MCF 10A (cell line): ENCODE measurements around the gene TLN1. TPM values are rescaled to one million over a fixed set of nuclear protein-coding genes. Genes with fewer than 3 reads are reported as not detected.

Experiments
- BruUV-seq: library from RNA; stranded (reverse); fragments of 400-500 nt; replicated peaks from 2 replicates; lab custom pipeline; 2021; lab: Mats Ljungman, UMichigan
- CTCF ChIA-PET: fragments of 300-600 bp; sonication (Branson Sonifier 250); formaldehyde crosslinking; extraction: SDS; loops from one replicate; lab custom pipeline; 2021; ENCODE audit warnings: antibody characterized with exemption, inconsistent platforms; lab: Yijun Ruan, JAX
- POLR2A ChIA-PET: fragments of 300-600, 350-650 bp; sonication (Branson Sonifier 250); formaldehyde crosslinking; extraction: SDS; loops from one replicate; lab custom pipeline; 2020; ENCODE audit warnings: antibody characterized with exemption, inconsistent platforms; lab: Yijun Ruan, JAX
- DNase-seq: peaks from one replicate; pipeline ENCODE4 v3.0.0-alpha.2; 2018; ENCODE audit not compliant: unreplicated experiment
- H3K27ac Mint-ChIP-seq: one replicate; pipeline ENCODE4 v1.8.0; 2022; ENCODE audit warnings: mild to moderate bottlenecking, low read depth, mixed read lengths; ENCODE audit not compliant: unreplicated experiment
- H3K27me3 Mint-ChIP-seq: one replicate; pipeline ENCODE4 v1.8.0; 2022; ENCODE audit warnings: mixed read lengths; ENCODE audit not compliant: insufficient read depth, unreplicated experiment
- H3K36me3 Mint-ChIP-seq: one replicate; pipeline ENCODE4 v1.8.0; 2022; ENCODE audit warnings: mild to moderate bottlenecking, moderate library complexity, mixed read lengths; ENCODE audit not compliant: insufficient read depth, unreplicated experiment
- H3K4me1 Mint-ChIP-seq: one replicate; pipeline ENCODE4 v1.8.0; 2022; ENCODE audit warnings: mixed read lengths; ENCODE audit not compliant: insufficient read depth, unreplicated experiment
- H3K4me3 Mint-ChIP-seq: one replicate; pipeline ENCODE4 v1.8.0; 2022; ENCODE audit warnings: mild to moderate bottlenecking, moderate library complexity, mixed read lengths; ENCODE audit not compliant: unreplicated experiment
- H3K9me3 Mint-ChIP-seq: one replicate; pipeline ENCODE4 v1.8.0; 2022; ENCODE audit warnings: mixed read lengths; ENCODE audit not compliant: unreplicated experiment
- CTCF ChIP-seq: fragments of 200-600 bp; IDR thresholded peaks from one replicate; pipeline ENCODE4 v1.8.0; 2022; ENCODE audit warnings: antibody characterized with exemption, mild to moderate bottlenecking; ENCODE audit not compliant: unreplicated experiment
- intact Hi-C: fragments of 100-400 bp; cut with micrococcal nuclease; formaldehyde crosslinking; loops from 2 replicates; pipeline ENCODE4 v1.14.1; 2022
- total RNA-seq: library from RNA; stranded (reverse); gene quantifications from 2 replicates; pipeline ENCODE4 v1.2.3, GENCODE V29; 2022

Gene TLN1
- total RNA-seq, 1 experiment from 2014 or later: 224 TPM

GRCh38 chr9:35702696-35703095 lies 29.3 kb downstream of the TLN1 start:
- intact Hi-C loops: no loop called here
- Mint-ChIP-seq H3K27me3 (no peaks in the 10 kb centered on the region), H3K4me1 (no peaks in the 10 kb centered on the region), H3K4me3 (no peak overlapping the region), H3K27ac (no peak overlapping the region), H3K36me3 (peaks cover 32% of the 10 kb centered on the region), H3K9me3 (no peaks in the 10 kb centered on the region)
- CTCF ChIA-PET: interaction anchor here (0.7 kb wide), 1 partner anchor 27 kb away, joined by 3 read pairs; no protein-coding TSS in a partner anchor
- no peak for DNase-seq
- POLR2A ChIA-PET: no interaction called here
- BruUV-seq: no TSS peak
- TF ChIP-seq CTCF: no peak

GRCh38 chr9:35700942-35701341 lies 31.1 kb downstream of the TLN1 start:
- no peak for DNase-seq
- no peak overlapping the region for H3K27ac Mint-ChIP-seq
- no peaks in the 10 kb centered on the region for H3K9me3 Mint-ChIP-seq
- intact Hi-C loops: no loop called here
- peaks cover 33% of the 10 kb centered on the region for H3K36me3 Mint-ChIP-seq
- no peaks in the 10 kb centered on the region for H3K27me3 Mint-ChIP-seq
- H3K4me3 Mint-ChIP-seq: no peak overlapping the region
- POLR2A ChIA-PET: interaction anchor here (1.1 to 1.5 kb wide), 3 partner anchors 9 to 35 kb away, joined by 3 to 5 read pairs (median 3); no protein-coding TSS in a partner anchor
- TF ChIP-seq CTCF: no peak
- H3K4me1 Mint-ChIP-seq: no peaks in the 10 kb centered on the region
- CTCF ChIA-PET: interaction anchor here (0.6 to 1.9 kb wide), 4 partner anchors 16 to 54 kb away, joined by 3 to 6 read pairs (median 4); no protein-coding TSS in a partner anchor
- no TSS peak for BruUV-seq

GRCh38 chr9:35700031-35700430 lies 32.0 kb downstream of the TLN1 start:
- BruUV-seq: no TSS peak
- no peaks in the 10 kb centered on the region for H3K27me3 Mint-ChIP-seq
- H3K4me1 Mint-ChIP-seq: no peaks in the 10 kb centered on the region
- H3K4me3 Mint-ChIP-seq: no peak overlapping the region
- peaks cover 24% of the 10 kb centered on the region for H3K36me3 Mint-ChIP-seq
- no peak for TF ChIP-seq CTCF
- no peak for DNase-seq
- H3K27ac Mint-ChIP-seq: no peak overlapping the region
- POLR2A ChIA-PET: interaction anchor here (1.3 to 1.5 kb wide), 2 partner anchors 8 to 22 kb away, joined by 3 to 5 read pairs; no protein-coding TSS in a partner anchor
- no peaks in the 10 kb centered on the region for H3K9me3 Mint-ChIP-seq
- CTCF ChIA-PET: interaction anchor here (1.9 kb wide), 1 partner anchor 17 kb away, joined by 6 read pairs; no protein-coding TSS in a partner anchor
- intact Hi-C loops: no loop called here

GRCh38 chr9:35698231-35698630 lies 33.8 kb downstream of the TLN1 start:
- Mint-ChIP-seq H3K4me1 (no peaks in the 10 kb centered on the region), H3K9me3 (no peaks in the 10 kb centered on the region), H3K27me3 (no peaks in the 10 kb centered on the region), H3K27ac (no peak overlapping the region), H3K36me3 (peaks cover 19% of the 10 kb centered on the region), H3K4me3 (no peak overlapping the region)
- ChIA-PET POLR2A (interaction anchor here (1.6 kb wide), 1 partner anchor 10 kb away, joined by 3 read pairs; no protein-coding TSS in a partner anchor), CTCF (interaction anchor here (0.5 to 8.1 kb wide), 11 partner anchors 9 to 114 kb away, joined by 3 to 155 read pairs (median 5); partner anchors contain the start of genes CREB3, GBA2, RGP1 and SPAG8)
- no peak for TF ChIP-seq CTCF
- no TSS peak for BruUV-seq
- intact Hi-C loops: no loop called here
- DNase-seq: no peak
